A549 (cell line): ENCODE data around the gene DOK5. TPM values are rescaled to one million over a fixed set of nuclear protein-coding genes. Genes with fewer than 3 reads are reported as not detected.

ENCODE experiments used
- ATAC-seq, 2 experiments: fragments of 200-7000 bp in 1 of 2; fragments of >200 bp in 1 of 2; cut with Nextera tagmentation in 1 of 2; cut with Tn5 transposase in 1 of 2; 3 replicates each; pipeline versions ENCODE4 v1.8.0 to v1.9.1; 2018 to 2020; ENCODE audit warnings: mild to moderate bottlenecking in 1 of 2, moderate library complexity in 1 of 2
- CTCF ChIA-PET: fragments of 300-600 bp; sonication (Branson Sonifier 250); formaldehyde crosslinking; extraction: SDS; loops from one replicate; lab custom pipeline; 2021; ENCODE audit warnings: antibody characterized with exemption, inconsistent platforms; lab: Yijun Ruan, JAX
- POLR2A ChIA-PET: fragments of 350-600 bp; formaldehyde crosslinking; extraction: SDS; loops from one replicate; lab custom pipeline; 2021; ENCODE audit warnings: antibody characterized with exemption, inconsistent platforms; lab: Yijun Ruan, JAX
- DNase-seq, 2 experiments: peaks; one replicate each; pipeline versions ENCODE4 v3.0.0 to v3.0.0-alpha.2; 2011 to 2016; ENCODE audit warnings: low read depth in 1 of 2, low spot score in 1 of 2
- FAIRE-seq: peaks from 2 replicates; lab custom pipeline; 2011; peaks lifted over from hg19 to GRCh38; lab: Jason Lieb, UNC
- H3K27ac ChIP-seq, 2 experiments: fragments of >200 bp; sonication (Bioruptor Twin); formaldehyde crosslinking; 3 replicates each; pipeline ENCODE4 v1.5.1; 2016 to 2017
- H3K4me1 ChIP-seq: fragments of >200 bp; sonication (Bioruptor Twin); formaldehyde crosslinking; 3 replicates; pipeline ENCODE4 v1.6.1; 2016
- H3K4me2 ChIP-seq: fragments of >200 bp; sonication (Bioruptor Twin); formaldehyde crosslinking; 3 replicates; pipeline ENCODE4 v1.6.1; 2016
- H3K4me3 ChIP-seq: fragments of >200 bp; sonication (Bioruptor Twin); formaldehyde crosslinking; 3 replicates; pipeline ENCODE4 v1.5.1; 2016
- H3K9me3 ChIP-seq: fragments of >200 bp; sonication (Bioruptor Twin); formaldehyde crosslinking; 3 replicates; pipeline ENCODE4 v1.6.1; 2016
- BHLHE40 ChIP-seq: IDR thresholded peaks from 2 replicates; pipeline ENCODE4 v1.6.1; 2012; ENCODE audit warnings: low read depth, low read length, inconsistent platforms
- CBX2 ChIP-seq: fragments of 200-600 bp; sonication (generic); IDR thresholded peaks from 2 replicates; pipeline ENCODE4 v1.6.1; 2016; ENCODE audit warnings: low read depth, mild to moderate bottlenecking, borderline replicate concordance
- CEBPB ChIP-seq, 2 experiments: fragments of >200 bp in 1 of 2; sonication (Bioruptor Twin) in 1 of 2; formaldehyde crosslinking in 1 of 2; IDR thresholded peaks; 2 replicates each; pipeline ENCODE4 v1.6.1; 2012 to 2016
- CHD4 ChIP-seq: fragments of 200-600 bp; sonication (generic); IDR thresholded peaks from 2 replicates; pipeline ENCODE4 v1.6.1; 2016; ENCODE audit warnings: antibody characterized with exemption, mild to moderate bottlenecking, borderline replicate concordance
- CTCF ChIP-seq: fragments of >200 bp; sonication (Bioruptor Twin); formaldehyde crosslinking; IDR thresholded peaks from 3 replicates; pipeline ENCODE4 v1.5.1; 2016
- E2F6 ChIP-seq: IDR thresholded peaks from 2 replicates; pipeline ENCODE4 v1.6.1; 2012; ENCODE audit warnings: low read depth, borderline replicate concordance
- EHF ChIP-seq: fragments of 250-450 bp; sonication (Bioruptor Pico); IDR thresholded peaks from 2 replicates; pipeline ENCODE4 v1.5.0; 2020; ENCODE audit warnings: mild to moderate bottlenecking
- EHMT2 ChIP-seq: fragments of 200-600 bp; sonication (generic); IDR thresholded peaks from 2 replicates; pipeline ENCODE4 v1.6.1; 2016; ENCODE audit warnings: antibody characterized with exemption, low read depth, mild to moderate bottlenecking, moderate library complexity
- ESRRA ChIP-seq: fragments of 150-350 bp; IDR thresholded peaks from 2 replicates; pipeline ENCODE4 v1.6.1; 2014; ENCODE audit warnings: mild to moderate bottlenecking, low read length, borderline replicate concordance
- FOSL2 ChIP-seq, 2 experiments: fragments of 450-650 bp in 1 of 2; fragments of >200 bp in 1 of 2; sonication (Bioruptor Twin) in 1 of 2; formaldehyde crosslinking; IDR thresholded peaks; 2 replicates each; pipeline versions ENCODE4 v1.5.0 to v1.6.1; 2016 to 2020; ENCODE audit warnings: mild to moderate bottlenecking in 1 of 2, moderate library complexity in 1 of 2
- FOXS1 ChIP-seq: fragments of 250-450 bp; sonication (Bioruptor Pico); IDR thresholded peaks from 2 replicates; pipeline ENCODE4 v1.5.0; 2020; ENCODE audit warnings: mild to moderate bottlenecking, moderate library complexity
- HDAC2 ChIP-seq: fragments of 200-600 bp; sonication (generic); IDR thresholded peaks from 2 replicates; pipeline ENCODE4 v1.6.1; 2016
- HEYL ChIP-seq: fragments of 250-450 bp; sonication (Bioruptor Pico); IDR thresholded peaks from 2 replicates; pipeline ENCODE4 v1.8.0; 2021; ENCODE audit warnings: mild to moderate bottlenecking, moderate library complexity
- JUN ChIP-seq, 2 experiments: fragments of >200 bp; sonication (Bioruptor Twin); formaldehyde crosslinking; IDR thresholded peaks; 2 replicates in 1 of 2; 3 replicates in 1 of 2; pipeline ENCODE4 v1.6.1; 2016 to 2017
- JUNB ChIP-seq: fragments of >200 bp; sonication (Bioruptor Twin); formaldehyde crosslinking; IDR thresholded peaks from 2 replicates; pipeline ENCODE4 v1.6.1; 2016
- KDM1A ChIP-seq: fragments of 200-600 bp; sonication (generic); IDR thresholded peaks from 2 replicates; pipeline ENCODE4 v1.6.1; 2016; ENCODE audit warnings: low read depth, mild to moderate bottlenecking
- KDM5A ChIP-seq: fragments of 200-600 bp; sonication (generic); IDR thresholded peaks from 2 replicates; pipeline ENCODE4 v1.6.1; 2016; ENCODE audit warnings: antibody characterized with exemption, mild to moderate bottlenecking
- MAZ ChIP-seq: fragments of 150-350 bp; IDR thresholded peaks from 2 replicates; pipeline ENCODE4 v1.6.1; 2014; ENCODE audit warnings: antibody characterized with exemption, low read depth, low read length, borderline replicate concordance
- NPAS2 ChIP-seq: fragments of 250-450 bp; sonication (Bioruptor Pico); IDR thresholded peaks from 2 replicates; pipeline ENCODE4 v1.8.0; 2022; ENCODE audit warnings: mild to moderate bottlenecking, moderate library complexity, borderline replicate concordance
- POLR2A ChIP-seq: IDR thresholded peaks from 2 replicates; pipeline ENCODE4 v1.6.1; 2012; ENCODE audit warnings: mild to moderate bottlenecking, low read length
- POLR2AphosphoS2 ChIP-seq: conservative IDR thresholded peaks from 2 replicates; pipeline ENCODE4 v1.6.1; 2012; ENCODE audit warnings: low read length, improper control_type of control experiment, inconsistent platforms
- RAD21 ChIP-seq, 2 experiments: fragments of >200 bp in 1 of 2; sonication (Bioruptor Twin) in 1 of 2; formaldehyde crosslinking in 1 of 2; IDR thresholded peaks in 1 of 2; conservative IDR thresholded peaks in 1 of 2; 2 replicates in 1 of 2; 3 replicates in 1 of 2; pipeline ENCODE4 v1.6.1; 2012 to 2018; ENCODE audit warnings: inconsistent platforms in 1 of 2
- RCOR1 ChIP-seq: fragments of 150-350 bp; IDR thresholded peaks from 2 replicates; pipeline ENCODE4 v1.6.1; 2014; ENCODE audit warnings: antibody characterized with exemption, low read length, low read depth
- RFX5 ChIP-seq: fragments of 450-650 bp; IDR thresholded peaks from 2 replicates; pipeline ENCODE4 v1.7.1; 2014; ENCODE audit warnings: antibody characterized with exemption, mild to moderate bottlenecking, moderate library complexity
- SREBF2 ChIP-seq: fragments of 450-650 bp; IDR thresholded peaks from 2 replicates; pipeline ENCODE4 v1.6.1; 2014; ENCODE audit warnings: mild to moderate bottlenecking, moderate library complexity
- TFCP2L1 ChIP-seq: fragments of 250-450 bp; sonication (Bioruptor Pico); IDR thresholded peaks from 2 replicates; pipeline ENCODE4 v1.5.0; 2021; ENCODE audit warnings: mild to moderate bottlenecking
- TP53 ChIP-seq: fragments of 250-450 bp; sonication (Bioruptor Pico); IDR thresholded peaks from 2 replicates; pipeline ENCODE4 v1.5.0; 2021; ENCODE audit warnings: mild to moderate bottlenecking, moderate library complexity
- WGBS: methylation state at CpG from one replicate; pipeline ENCODE4 v1.1.6; 2017; ENCODE audit errors: missing lambda C conversion rate; 5-methylcytosine and 5-hydroxymethylcytosine counted together
- polyA plus RNA-seq, 4 experiments: library from polyadenylated mRNA; depleted of rRNA in 3 of 4; stranded (reverse); fragments of >200 nt; fragmentation: RNase III in 1 of 4; extraction: RNeasy Plus Mini Kit Qiagen cat#74134 plus additional on column Dnase treatment in 1 of 4; gene quantifications; 2 replicates in 3 of 4; 3 replicates in 1 of 4; pipeline ENCODE4 v1.2.3, GENCODE V29; 2011 to 2017

Gene DOK5
- polyA plus RNA-seq, 2 of the 4 experiments (the other 2 are of a cell fraction), result not detected

- 43% methylated on average over 7 of the region's 7 CpGs for whole genome bisulfite sequencing
- ATAC-seq, result no peak
- no peak overlapping the region for H3K27ac ChIP-seq
- ChIA-PET POLR2A (no interaction called here), CTCF (interaction anchor here (0.7 kb wide), 1 partner anchor 17 kb away, joined by 4 read pairs; no protein-coding TSS in a partner anchor)
- no peaks in the 10 kb centered on the region for H3K9me3 ChIP-seq
- H3K4me1 ChIP-seq, result peaks cover 6% of the 10 kb centered on the region; the same call in 1 of the 3 replicates
- no peak for TF ChIP-seq NPAS2 (CRISPR knock-in tag)
- no peak for TF ChIP-seq HDAC2
- no peak for TF ChIP-seq FOSL2 (IDR thresholded peaks at IDR 0.05)
- TF ChIP-seq FOSL2 (CRISPR knock-in tag; IDR thresholded peaks at IDR 0.05), result no peak
- no peak for TF ChIP-seq POLR2AphosphoS2
- TF ChIP-seq EHF, result no peak
- no peak for TF ChIP-seq JUN (IDR thresholded peaks at IDR 0.05)
- no peak for TF ChIP-seq KDM1A
- no peak for TF ChIP-seq BHLHE40
- no peak for DNase-seq
- FAIRE-seq, result no peak
- no peak overlapping the region for H3K4me3 ChIP-seq
- no peak overlapping the region for H3K4me2 ChIP-seq
Measured at GRCh38 chr20:54473340-54473739, 2.1 kb upstream of the DOK5 start.

GRCh38 chr20:54474046-54474445 is 1.3 kb upstream of the DOK5 start:
- Histone ChIP-seq H3K9me3 (no peaks in the 10 kb centered on the region), H3K27ac (no peak overlapping the region), H3K4me1 (peaks cover 6% of the 10 kb centered on the region; the same call in 1 of the 3 replicates), H3K4me3 (no peak overlapping the region), H3K4me2 (no peak overlapping the region)
- DNase-seq, result no peak
- ChIA-PET CTCF (no interaction called here), POLR2A (no interaction called here)
- TF ChIP-seq POLR2A, result no peak
- TF ChIP-seq MAZ, result no peak
- no peak for TF ChIP-seq HEYL (CRISPR knock-in tag)
- TF ChIP-seq CHD4, result no peak
- TF ChIP-seq EHMT2, result no peak
- no peak for TF ChIP-seq SREBF2
- TF ChIP-seq KDM5A, result no peak
- TF ChIP-seq E2F6, result no peak
- no peak for TF ChIP-seq RFX5
- no peak for TF ChIP-seq JUNB
- TF ChIP-seq FOXS1 (CRISPR knock-in tag), result no peak
- TF ChIP-seq HDAC2, result no peak
- TF ChIP-seq CBX2, result no peak
- no peak for TF ChIP-seq ESRRA
- no peak for TF ChIP-seq BHLHE40
- TF ChIP-seq RCOR1, result no peak
- TF ChIP-seq CEBPB (IDR thresholded peaks at IDR 0.05), result no peak
- FAIRE-seq, result no peak
- 62% methylated on average over 3 of the region's 3 CpGs for WGBS
- no peak for ATAC-seq

- 65% methylated on average over 6 of the region's 10 CpGs for WGBS
- DNase-seq, result no peak
- CTCF ChIA-PET, result no interaction called here
- H3K4me3 ChIP-seq, result no peak overlapping the region; the same call in 2 of the 3 replicates
- peak overlapping the region; percentile 94 for H3K4me2 ChIP-seq
- TF ChIP-seq POLR2A (no peak), CTCF (no peak), CHD4 (no peak), TP53 (CRISPR knock-in tag) (no peak), JUNB (no peak), EHF (no peak), RAD21 (conservative IDR thresholded peaks at IDR 0.05 in 1 of 2, IDR thresholded peaks at IDR 0.05 in 1 of 2) (no peak), TFCP2L1 (CRISPR knock-in tag) (no peak)
- TF ChIP-seq, all 56 proteins: peak for 0
- POLR2A ChIA-PET, result no interaction called here
- FAIRE-seq, result no peak
- Histone ChIP-seq H3K9me3 (no peaks in the 10 kb centered on the region), H3K4me1 (peaks cover 6% of the 10 kb centered on the region; the same call in 1 of the 3 replicates), H3K27ac (no peak overlapping the region)
- no peak for ATAC-seq
Measured at GRCh38 chr20:54474866-54475265, 527 bp upstream of the DOK5 start.
